GM10266 (cell line): ENCODE results near the gene PARG.

Experiments
- DNase-seq: peaks from one replicate; pipeline ENCODE4 v3.0.0; 2012; ENCODE audit errors: extremely low spot score
- CTCF ChIP-seq: IDR thresholded peaks from 2 replicates; pipeline ENCODE4 v1.5.1; 2012; ENCODE audit warnings: mild to moderate bottlenecking, low read depth; ENCODE audit not compliant: control insufficient read depth, insufficient read depth; ENCODE audit errors: missing control alignments

Gene PARG

GRCh38 chr10:49830846-49831245 is 111.0 kb downstream of the PARG start:
- no peak for DNase-seq
- no peak for TF ChIP-seq CTCF

GRCh38 chr10:49830016-49830415 is 111.8 kb downstream of the PARG start:
- no peak for DNase-seq
- TF ChIP-seq CTCF: no peak

- DNase-seq: no peak
Measured at GRCh38 chr10:49827297-49827696, 114.5 kb downstream of the PARG start.

GRCh38 chr10:49819234-49819958 is 122.4 kb downstream of the PARG start:
- DNase-seq: no peak
- no peak for TF ChIP-seq CTCF

More at GRCh38 chr10:49827297-49827696, 114.5 kb downstream of the PARG start:
- no peak for TF ChIP-seq CTCF

- no peak for TF ChIP-seq CTCF
- no peak for DNase-seq
Measured at GRCh38 chr10:49817845-49818244, 124.0 kb downstream of the PARG start.

- no peak for TF ChIP-seq CTCF
- no peak for DNase-seq
Measured at GRCh38 chr10:49803988-49804387, 137.8 kb downstream of the PARG start.

- DNase-seq: no peak
- TF ChIP-seq CTCF: no peak
Measured at GRCh38 chr10:49798275-49798674, 143.6 kb downstream of the PARG start.
